Colonic mucosa (tissue), 4 donors: ENCODE measurements around the gene PRKCQ. TPM values are rescaled to one million over a fixed set of nuclear protein-coding genes. Genes with fewer than 3 reads are reported as not detected.

Experiments used
- DNase-seq: peaks from one replicate; pipeline ENCODE4 v3.0.0-alpha.2; 2020
- H3K27ac ChIP-seq: fragments of 200-600 bp; one replicate; pipeline ENCODE4 v1.8.0; 2021
- H3K27me3 ChIP-seq: fragments of 200-600 bp; one replicate; pipeline ENCODE4 v1.8.0; 2021
- H3K36me3 ChIP-seq: fragments of 200-600 bp; one replicate; pipeline ENCODE4 v1.8.0; 2021
- H3K4me1 ChIP-seq: fragments of 200-600 bp; one replicate; pipeline ENCODE4 v1.8.0; 2021; ENCODE audit warnings: mild to moderate bottlenecking
- H3K4me3 ChIP-seq: fragments of 200-600 bp; one replicate; pipeline ENCODE4 v1.8.0; 2021
- H3K9ac ChIP-seq, 2 donors: one replicate each; pipeline ENCODE4 v1.7.0; 2013; ENCODE audit warnings: control low read depth in 2 of 2, low read depth in 2 of 2, low read length in 2 of 2
- H3K9me3 ChIP-seq: fragments of 200-600 bp; one replicate; pipeline ENCODE4 v1.8.0; 2021
- intact Hi-C: fragments of 100-400 bp; cut with DNase I; formaldehyde crosslinking; loops from one replicate; pipeline ENCODE4 v1.14.1; 2022
- total RNA-seq, 2 donors: library from RNA; stranded (reverse); fragmentation: NEBNext Ultra II Directional in 1 of 2; extraction: Animal tissue kit (Norgen Biotek cat#: 25700) in 1 of 2; gene quantifications; one replicate each; pipeline ENCODE4 v1.2.1, GENCODE V29; 2021
- TF ChIP-seq, protein P1 (sequence below): fragments of 200-600 bp; IDR thresholded peaks from one replicate; pipeline ENCODE4 v1.8.0; 2022; ENCODE audit warnings: antibody characterized with exemption, mild to moderate bottlenecking
- donor health status: healthy.
- donor health status: DM: no; HTN: no; CAD: no.
- donor health status: DM: no; HTN: no; CAD: no.

The PRKCQ gene
- total RNA-seq, 2 donors from 2014 or later = 0.93 to 0.94 TPM

DNA sequence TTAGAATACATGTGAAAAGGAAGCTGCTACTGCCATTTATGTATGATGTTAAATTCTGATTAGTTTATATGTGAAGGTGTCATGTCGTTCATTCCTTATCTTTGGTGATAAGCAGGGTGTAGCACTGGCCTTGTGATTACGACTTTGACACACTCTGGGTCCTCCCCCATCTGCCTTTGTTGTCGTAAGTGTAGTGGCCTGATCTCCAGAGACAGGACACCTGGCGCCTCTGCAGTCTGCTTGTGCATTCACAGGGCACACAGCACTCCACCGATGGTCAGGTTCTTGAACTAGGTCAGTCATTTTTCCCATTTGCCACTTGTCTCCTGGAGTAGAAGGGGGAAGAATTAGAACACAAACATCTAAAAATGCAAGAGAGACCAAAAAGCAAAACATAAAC, 186.0 kb downstream of the PRKCQ start:
- TF ChIP-seq, protein P1, sequence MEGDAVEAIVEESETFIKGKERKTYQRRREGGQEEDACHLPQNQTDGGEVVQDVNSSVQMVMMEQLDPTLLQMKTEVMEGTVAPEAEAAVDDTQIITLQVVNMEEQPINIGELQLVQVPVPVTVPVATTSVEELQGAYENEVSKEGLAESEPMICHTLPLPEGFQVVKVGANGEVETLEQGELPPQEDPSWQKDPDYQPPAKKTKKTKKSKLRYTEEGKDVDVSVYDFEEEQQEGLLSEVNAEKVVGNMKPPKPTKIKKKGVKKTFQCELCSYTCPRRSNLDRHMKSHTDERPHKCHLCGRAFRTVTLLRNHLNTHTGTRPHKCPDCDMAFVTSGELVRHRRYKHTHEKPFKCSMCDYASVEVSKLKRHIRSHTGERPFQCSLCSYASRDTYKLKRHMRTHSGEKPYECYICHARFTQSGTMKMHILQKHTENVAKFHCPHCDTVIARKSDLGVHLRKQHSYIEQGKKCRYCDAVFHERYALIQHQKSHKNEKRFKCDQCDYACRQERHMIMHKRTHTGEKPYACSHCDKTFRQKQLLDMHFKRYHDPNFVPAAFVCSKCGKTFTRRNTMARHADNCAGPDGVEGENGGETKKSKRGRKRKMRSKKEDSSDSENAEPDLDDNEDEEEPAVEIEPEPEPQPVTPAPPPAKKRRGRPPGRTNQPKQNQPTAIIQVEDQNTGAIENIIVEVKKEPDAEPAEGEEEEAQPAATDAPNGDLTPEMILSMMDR = no peak
- intact Hi-C loops = no loop called here

DNA sequence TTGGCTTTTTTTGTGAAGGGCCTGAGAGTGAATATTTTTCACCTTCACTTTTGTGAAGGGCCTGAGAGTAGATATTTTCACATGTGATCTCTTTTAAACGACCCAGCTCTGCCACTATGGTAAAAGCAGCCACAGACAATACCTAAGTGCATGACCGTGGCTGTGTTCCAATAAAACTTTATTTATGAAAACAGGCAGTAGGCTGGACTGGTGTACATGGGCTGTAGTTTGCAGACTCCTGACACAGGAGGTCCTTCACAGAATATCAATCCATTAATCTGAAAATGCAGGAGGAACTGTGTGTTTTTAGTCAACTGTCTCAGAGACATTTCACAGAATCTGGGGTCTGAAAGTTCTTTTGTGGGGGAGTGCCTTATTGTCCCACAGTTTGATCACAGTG, 186.9 kb downstream of the PRKCQ start:
- TF ChIP-seq, protein P1 = no peak
- H3K9ac ChIP-seq = no peak overlapping the region
- no peaks in the 10 kb centered on the region for H3K27me3 ChIP-seq
- no peak overlapping the region for H3K27ac ChIP-seq
- H3K4me3 ChIP-seq = no peak overlapping the region
- peaks cover 3% of the 10 kb centered on the region for H3K4me1 ChIP-seq
- intact Hi-C loops = no loop called here
- H3K36me3 ChIP-seq = no peaks in the 10 kb centered on the region
- DNase-seq = no peak
- no peaks in the 10 kb centered on the region for H3K9me3 ChIP-seq

More for the DNA sequence above, 186.0 kb downstream of the PRKCQ start:
- peaks cover 3% of the 10 kb centered on the region for H3K4me1 ChIP-seq
- H3K27me3 ChIP-seq = no peaks in the 10 kb centered on the region
- no peaks in the 10 kb centered on the region for H3K9me3 ChIP-seq
- H3K9ac ChIP-seq = no peak overlapping the region
- no peak overlapping the region for H3K4me3 ChIP-seq
- peak; percentile 47 for DNase-seq
- H3K27ac ChIP-seq = no peak overlapping the region
- H3K36me3 ChIP-seq = no peaks in the 10 kb centered on the region

DNA sequence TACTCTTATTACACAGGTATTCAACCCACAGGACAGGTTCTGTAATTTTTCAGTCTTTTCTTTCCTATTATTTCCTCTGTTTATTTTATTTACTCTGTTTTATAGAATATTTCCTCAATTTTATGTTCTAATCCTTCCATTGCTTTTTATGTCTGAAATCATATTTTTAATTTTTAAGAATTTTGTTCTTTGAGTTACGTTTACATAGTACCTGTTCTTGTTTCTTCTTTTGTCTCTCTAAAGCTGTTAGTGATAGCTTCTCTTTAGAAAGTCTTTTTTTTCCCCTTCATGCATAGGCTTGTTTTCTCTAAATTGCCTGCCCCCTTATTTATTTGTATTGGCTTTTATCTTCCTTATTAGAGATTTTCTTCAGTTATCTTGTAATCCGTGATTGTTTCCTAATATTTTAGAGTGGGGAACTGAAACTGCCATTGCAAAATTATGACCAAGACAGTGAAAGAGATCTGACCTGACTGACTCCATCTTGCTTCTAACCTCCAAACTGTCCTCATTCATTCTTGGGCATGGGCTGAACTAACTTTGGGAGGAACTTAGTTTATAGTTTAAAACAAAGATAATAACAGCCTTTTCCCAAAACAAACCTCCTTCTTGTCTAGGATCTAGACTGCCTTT, 189.7 kb downstream of the PRKCQ start:
- DNase-seq = no peak
- TF ChIP-seq, protein P1 = no peak
- H3K9ac ChIP-seq = no peak overlapping the region
- H3K9me3 ChIP-seq = no peaks in the 10 kb centered on the region
- no peak overlapping the region for H3K27ac ChIP-seq
- H3K4me1 ChIP-seq = peaks cover 3% of the 10 kb centered on the region
- intact Hi-C loops = no loop called here
- H3K36me3 ChIP-seq = no peaks in the 10 kb centered on the region
- no peak overlapping the region for H3K4me3 ChIP-seq
- no peaks in the 10 kb centered on the region for H3K27me3 ChIP-seq

DNA sequence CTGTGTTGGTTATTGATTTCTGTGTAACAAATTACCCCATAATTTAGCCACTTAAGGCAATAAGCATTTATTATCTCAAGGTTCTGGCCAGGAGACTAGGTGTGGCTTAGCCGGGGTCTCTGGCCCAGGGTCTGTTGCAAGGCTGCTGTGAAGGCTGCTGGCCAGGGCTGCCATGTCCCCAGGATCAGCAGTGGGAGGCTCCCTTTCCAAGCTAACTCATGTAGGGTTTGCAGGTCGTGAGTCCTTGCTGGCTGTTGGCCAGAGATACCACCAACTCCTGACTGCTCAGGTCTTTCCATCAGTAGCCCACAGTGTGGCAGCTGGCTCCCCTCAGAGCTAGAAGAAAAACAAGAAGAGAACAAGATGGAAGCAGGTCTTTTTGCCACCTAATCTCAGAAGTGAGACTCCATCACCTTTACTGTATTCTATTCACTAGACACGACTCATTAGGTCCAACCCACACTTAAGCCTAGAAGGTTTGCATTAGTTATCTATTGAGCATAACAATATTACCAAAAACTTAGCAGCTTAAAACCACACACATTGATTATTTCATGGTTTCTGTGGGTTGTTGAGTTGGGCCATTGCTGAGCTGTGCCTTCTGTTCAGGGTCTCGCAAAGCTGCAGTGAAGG, 191.7 kb downstream of the PRKCQ start:
- no peaks in the 10 kb centered on the region for H3K27me3 ChIP-seq
- no peaks in the 10 kb centered on the region for H3K4me1 ChIP-seq
- intact Hi-C loops = no loop called here
- TF ChIP-seq, protein P1 = no peak
- H3K4me3 ChIP-seq = no peak overlapping the region
- no peaks in the 10 kb centered on the region for H3K36me3 ChIP-seq
- H3K9me3 ChIP-seq = no peaks in the 10 kb centered on the region
- no peak overlapping the region for H3K9ac ChIP-seq
- no peak overlapping the region for H3K27ac ChIP-seq
- no peak for DNase-seq

DNA sequence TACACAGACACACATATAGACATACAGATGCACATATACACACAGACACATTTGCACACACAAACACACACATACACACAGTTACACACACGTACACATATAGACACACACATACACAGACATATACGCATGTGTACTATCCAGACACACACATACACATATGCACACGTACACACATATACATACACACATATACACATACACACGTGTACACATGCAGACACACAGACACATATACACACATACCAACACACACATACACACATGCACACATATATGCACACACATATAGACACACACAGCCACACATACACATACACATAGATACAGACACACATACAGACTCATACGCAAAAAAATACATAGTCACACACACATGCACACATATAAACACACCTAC, 193.1 kb downstream of the PRKCQ start:
- TF ChIP-seq, protein P1 = no peak
- H3K9ac ChIP-seq = no peak overlapping the region
- no peak for DNase-seq
- no peaks in the 10 kb centered on the region for H3K36me3 ChIP-seq
- H3K9me3 ChIP-seq = no peaks in the 10 kb centered on the region
- no peak overlapping the region for H3K27ac ChIP-seq
- no peaks in the 10 kb centered on the region for H3K27me3 ChIP-seq
- no peak overlapping the region for H3K4me3 ChIP-seq
- no peaks in the 10 kb centered on the region for H3K4me1 ChIP-seq
- intact Hi-C loops = no loop called here
